H9 (cell line): Measurements from ENCODE around the gene HIF1A. TPM values are rescaled to one million over a fixed set of nuclear protein-coding genes. Genes with fewer than 3 reads are reported as not detected.

Source experiments
- DNase-seq: peaks from one replicate; pipeline ENCODE4 v3.0.0-alpha.2; 2017
- H2AFZ ChIP-seq: one replicate; pipeline ENCODE4 v1.6.1; 2013; ENCODE audit warnings: mild to moderate bottlenecking, low read length, control low read depth, moderate library complexity
- H2AK5ac ChIP-seq: 2 replicates; pipeline ENCODE4 v1.6.1; 2013; ENCODE audit warnings: low read length, control low read depth, mixed read lengths; ENCODE audit not compliant: insufficient read length
- H2BK120ac ChIP-seq: one replicate; pipeline ENCODE4 v1.6.1; 2013; ENCODE audit warnings: low read depth, mild to moderate bottlenecking, low read length, control low read depth, inconsistent platforms; ENCODE audit not compliant: poor library complexity, severe bottlenecking
- H2BK12ac ChIP-seq: 2 replicates; pipeline ENCODE4 v1.6.1; 2013; ENCODE audit warnings: low read length, control low read depth, mixed read lengths, low read depth; ENCODE audit not compliant: insufficient read length
- H2BK15ac ChIP-seq: 2 replicates; pipeline ENCODE4 v1.6.1; 2013; ENCODE audit warnings: low read depth, low read length, control low read depth
- H2BK20ac ChIP-seq: one replicate; pipeline ENCODE4 v1.6.1; 2013; ENCODE audit warnings: low read depth, mild to moderate bottlenecking, low read length, control low read depth, inconsistent platforms; ENCODE audit not compliant: poor library complexity, severe bottlenecking
- H2BK5ac ChIP-seq: 2 replicates; pipeline ENCODE4 v1.6.1; 2013; ENCODE audit warnings: low read length, control low read depth, mixed read lengths; ENCODE audit not compliant: insufficient read length
- H3K14ac ChIP-seq: 2 replicates; pipeline ENCODE4 v1.6.1; 2013; ENCODE audit warnings: low read length, control low read depth; ENCODE audit not compliant: insufficient read depth
- H3K18ac ChIP-seq: 2 replicates; pipeline ENCODE4 v1.6.1; 2013; ENCODE audit warnings: low read depth, mild to moderate bottlenecking, mixed read lengths, low read length, control low read depth; ENCODE audit not compliant: insufficient read length
- H3K23ac ChIP-seq: 2 replicates; pipeline ENCODE4 v1.6.1; 2013; ENCODE audit warnings: low read length, control low read depth, mixed read lengths, low read depth; ENCODE audit not compliant: insufficient read length
- H3K23me2 ChIP-seq: 2 replicates; pipeline ENCODE4 v1.6.1; 2013; ENCODE audit warnings: low read depth, mild to moderate bottlenecking, mixed read lengths, low read length, control low read depth; ENCODE audit not compliant: insufficient read length, poor library complexity, severe bottlenecking
- H3K27ac ChIP-seq: 2 replicates; pipeline ENCODE4 v1.5.1; 2013; ENCODE audit warnings: low read length, control low read depth, mixed read lengths, low read depth; ENCODE audit not compliant: insufficient read length
- H3K27me3 ChIP-seq: 2 replicates; pipeline ENCODE4 v1.6.1; 2013; ENCODE audit warnings: low read length, control low read depth, inconsistent platforms; ENCODE audit not compliant: insufficient read depth
- H3K4ac ChIP-seq: 2 replicates; pipeline ENCODE4 v1.6.1; 2013; ENCODE audit warnings: low read depth, mild to moderate bottlenecking, control low read depth, inconsistent platforms, low read length, moderate library complexity
- H3K4me1 ChIP-seq: 2 replicates; pipeline ENCODE4 v1.6.1; 2013; ENCODE audit warnings: low read length, control low read depth, inconsistent platforms; ENCODE audit not compliant: insufficient read depth
- H3K4me2 ChIP-seq: 2 replicates; pipeline ENCODE4 v1.6.1; 2013; ENCODE audit warnings: low read length, control low read depth, mixed read lengths; ENCODE audit not compliant: insufficient read length, insufficient read depth
- H3K56ac ChIP-seq: 2 replicates; pipeline ENCODE4 v1.6.1; 2013; ENCODE audit warnings: low read depth, mild to moderate bottlenecking, mixed read lengths, low read length, control low read depth; ENCODE audit not compliant: insufficient read length
- H3K79me1 ChIP-seq: 2 replicates; pipeline ENCODE4 v1.6.1; 2013; ENCODE audit warnings: low read depth, mild to moderate bottlenecking, moderate library complexity, low read length, control low read depth, inconsistent platforms; ENCODE audit not compliant: insufficient read depth, poor library complexity, severe bottlenecking
- H3K79me2 ChIP-seq: 2 replicates; pipeline ENCODE4 v1.6.1; 2013; ENCODE audit warnings: low read length, control low read depth, inconsistent platforms; ENCODE audit not compliant: insufficient read depth
- H3K9ac ChIP-seq: 2 replicates; pipeline ENCODE4 v1.6.1; 2013; ENCODE audit warnings: low read length, control low read depth, mixed read lengths; ENCODE audit not compliant: insufficient read length; ENCODE audit errors: extremely low read depth
- H3K9me3 ChIP-seq: one replicate; pipeline ENCODE4 v1.6.1; 2013; ENCODE audit warnings: low read depth, low read length, inconsistent platforms; ENCODE audit not compliant: control insufficient read depth
- H3T11ph ChIP-seq: one replicate; pipeline ENCODE4 v1.6.1; 2013; ENCODE audit warnings: mild to moderate bottlenecking, low read length, control low read depth, inconsistent platforms
- H4K20me1 ChIP-seq: one replicate; pipeline ENCODE4 v1.6.1; 2013; ENCODE audit not compliant: control insufficient read depth, insufficient read length, insufficient read depth
- H4K5ac ChIP-seq: 2 replicates; pipeline ENCODE4 v1.6.1; 2013; ENCODE audit warnings: low read depth, mild to moderate bottlenecking, mixed read lengths, low read length, control low read depth; ENCODE audit not compliant: insufficient read length
- H4K8ac ChIP-seq: replicated peaks from 2 replicates; pipeline ENCODE4 v1.6.1; 2013; ENCODE audit warnings: low read length, control low read depth, mixed read lengths, low read depth; ENCODE audit not compliant: insufficient read length
- H4K91ac ChIP-seq: 2 replicates; pipeline ENCODE4 v1.6.1; 2013; ENCODE audit warnings: low read depth, mild to moderate bottlenecking, moderate library complexity, mixed read lengths, low read length, control low read depth; ENCODE audit not compliant: insufficient read length
- H3K27ac Mint-ChIP-seq, 3 experiments: 2 replicates in 2 of 3; 3 replicates in 1 of 3; pipeline ENCODE4 v1.8.0; 2020 to 2021; ENCODE audit warnings: mixed read lengths in 3 of 3, mild to moderate bottlenecking in 1 of 3, moderate library complexity in 1 of 3
- H3K27me3 Mint-ChIP-seq: 2 replicates; pipeline ENCODE4 v1.8.0; 2021; ENCODE audit warnings: low read depth, mild to moderate bottlenecking, moderate library complexity, mixed read lengths
- H3K36me3 Mint-ChIP-seq, 3 experiments: 2 replicates in 2 of 3; 3 replicates in 1 of 3; pipeline ENCODE4 v1.8.0; 2020 to 2021; ENCODE audit warnings: low read depth in 3 of 3, mixed read lengths in 3 of 3; ENCODE audit not compliant: insufficient read depth in 1 of 3
- H3K4me1 Mint-ChIP-seq, 2 experiments: 2 replicates each; pipeline ENCODE4 v1.8.0; 2020; ENCODE audit warnings: mixed read lengths in 2 of 2
- H3K4me3 Mint-ChIP-seq, 2 experiments: 2 replicates in 1 of 2; 3 replicates in 1 of 2; pipeline ENCODE4 v1.8.0; 2020 to 2021; ENCODE audit warnings: mild to moderate bottlenecking in 2 of 2, mixed read lengths in 2 of 2, moderate library complexity in 1 of 2
- H3K9me3 Mint-ChIP-seq, 2 experiments: 2 replicates in 1 of 2; 3 replicates in 1 of 2; pipeline ENCODE4 v1.8.0; 2020; ENCODE audit warnings: mild to moderate bottlenecking in 2 of 2, mixed read lengths in 2 of 2, moderate library complexity in 1 of 2
- CTCF ChIP-seq: fragments of 200-600 bp; sonication (generic); conservative IDR thresholded peaks from 3 replicates; pipeline ENCODE4 v1.8.0; 2021; ENCODE audit warnings: antibody characterized with exemption, mild to moderate bottlenecking
- WGBS: extraction: QIAGEN DNeasy Blood & Tissue Kit; methylation state at CpG from one replicate; pipeline ENCODE4 v1.1.7; 2013; ENCODE audit warnings: missing lambda C conversion rate, low lambda C conversion rate, mixed read lengths; ENCODE audit not compliant: insufficient read length; ENCODE audit errors: extremely low coverage; 5-methylcytosine and 5-hydroxymethylcytosine counted together
- total RNA-seq: library from RNA; stranded (reverse); gene quantifications from 2 replicates; pipeline ENCODE4 v1.2.1, GENCODE V29; 2021

The HIF1A gene
- total RNA-seq, 1 experiment from 2014 or later: 154 TPM

GRCh38 chr14:61737915-61738314 is 42.6 kb downstream of the HIF1A start:
- H2BK12ac ChIP-seq: no peak overlapping the region
- no peak overlapping the region for H3K4me2 ChIP-seq
- H3K14ac ChIP-seq: no peak overlapping the region
- H2BK5ac ChIP-seq: no peak overlapping the region
- no peaks in the 10 kb centered on the region for H3K27me3 ChIP-seq
- no peaks in the 10 kb centered on the region for H3K4me1 Mint-ChIP-seq
- no peak overlapping the region for H3K9ac ChIP-seq
- H3K4me3 Mint-ChIP-seq: no peak overlapping the region
- no peak overlapping the region for H3K27ac ChIP-seq
- no peaks in the 10 kb centered on the region for H3K9me3 Mint-ChIP-seq
- no peaks in the 10 kb centered on the region for H4K20me1 ChIP-seq
- no peaks in the 10 kb centered on the region for H3K23me2 ChIP-seq
- no peak overlapping the region for H3K23ac ChIP-seq
- no peak overlapping the region for H3T11ph ChIP-seq
- H3K27ac Mint-ChIP-seq: no peak overlapping the region
- H2BK120ac ChIP-seq: no peak overlapping the region
- no peak for DNase-seq
- H2AK5ac ChIP-seq: no peak overlapping the region
- no peak overlapping the region for H2BK15ac ChIP-seq
- H3K56ac ChIP-seq: no peak overlapping the region
- WGBS: no CpG with 5 or more reads among the region's 5 CpGs
- TF ChIP-seq CTCF: no peak
- no peak overlapping the region for H2AFZ ChIP-seq
- H3K79me2 ChIP-seq: peaks cover 2% of the 10 kb centered on the region; the same call in 1 of the 2 replicates
- H3K4ac ChIP-seq: no peak overlapping the region
- H3K36me3 Mint-ChIP-seq: peaks cover 49 to 90% (median 85%) of the 10 kb centered on the region in 3 experiments
- H4K91ac ChIP-seq: no peak overlapping the region
- no peaks in the 10 kb centered on the region for H3K79me1 ChIP-seq
- no peaks in the 10 kb centered on the region for H3K27me3 Mint-ChIP-seq
- H3K4me1 ChIP-seq: no peaks in the 10 kb centered on the region
- no peaks in the 10 kb centered on the region for H3K9me3 ChIP-seq
- H4K5ac ChIP-seq: no peak overlapping the region
- no peak overlapping the region for H3K18ac ChIP-seq
- no peak overlapping the region for H2BK20ac ChIP-seq
- H4K8ac ChIP-seq: no peak overlapping the region
